GM12878 (cell line): ENCODE data around the gene PEX6. TPM values are rescaled to one million over a fixed set of nuclear protein-coding genes. Genes with fewer than 3 reads are reported as not detected.

Source experiments
- CEBPB ChIP-seq, 2 experiments: fragments of 150-350 bp in 1 of 2; IDR thresholded peaks; 2 replicates each; pipeline ENCODE4 v1.6.1; 2012 to 2014; ENCODE audit warnings: low read depth in 2 of 2, low read length in 2 of 2, borderline replicate concordance in 1 of 2, inconsistent platforms in 1 of 2
- CREB1 ChIP-seq: IDR thresholded peaks from 2 replicates; pipeline ENCODE4 v1.6.1; 2012; ENCODE audit warnings: low read depth, mild to moderate bottlenecking, inconsistent platforms
- EP300 ChIP-seq, 2 experiments: fragments of 150-350 bp in 1 of 2; IDR thresholded peaks; 2 replicates each; pipeline ENCODE4 v1.6.1; 2011 to 2012; ENCODE audit warnings: low read depth in 2 of 2, low read length in 2 of 2, borderline replicate concordance in 1 of 2, improper control_type of control experiment in 1 of 2, inconsistent platforms in 1 of 2; ENCODE audit not compliant: control insufficient read depth in 1 of 2
- EZH2 ChIP-seq: IDR thresholded peaks from 2 replicates; pipeline ENCODE4 v1.6.1; 2012; ENCODE audit warnings: low read depth, mild to moderate bottlenecking, control low read depth, inconsistent platforms, low read length, borderline replicate concordance; ENCODE audit not compliant: control insufficient read depth
- FOXK2 ChIP-seq: fragments of 450-650 bp; IDR thresholded peaks from 2 replicates; pipeline ENCODE4 v1.6.1; 2017; ENCODE audit warnings: mild to moderate bottlenecking, moderate library complexity
- FOXM1 ChIP-seq: IDR thresholded peaks from 2 replicates; pipeline ENCODE4 v1.6.1; 2012; ENCODE audit warnings: low read depth, mild to moderate bottlenecking, inconsistent platforms, low read length, moderate library complexity
- GATAD2B ChIP-seq: fragments of 450-650 bp; conservative IDR thresholded peaks from 2 replicates; pipeline ENCODE4 v1.6.1; 2017; ENCODE audit warnings: low read depth, mild to moderate bottlenecking, moderate library complexity
- HSF1 ChIP-seq: fragments of 150-350 bp; IDR thresholded peaks from 2 replicates; pipeline ENCODE4 v1.6.1; 2014; ENCODE audit warnings: mild to moderate bottlenecking, low read depth, low read length
- IKZF2 ChIP-seq, 2 experiments: fragments of 450-650 bp; IDR thresholded peaks; 2 replicates each; pipeline ENCODE4 v1.6.1; 2017; ENCODE audit warnings: mild to moderate bottlenecking in 2 of 2, moderate library complexity in 2 of 2
- IRF5 ChIP-seq: fragments of 450-650 bp; IDR thresholded peaks from 2 replicates; pipeline ENCODE4 v1.6.1; 2017; ENCODE audit warnings: borderline replicate concordance
- KAT2A ChIP-seq: conservative IDR thresholded peaks from 2 replicates; pipeline ENCODE4 v1.6.1; 2011; ENCODE audit warnings: low read depth, low read length; ENCODE audit not compliant: control insufficient read depth
- MEF2B ChIP-seq: fragments of 450-650 bp; IDR thresholded peaks from 2 replicates; pipeline ENCODE4 v1.6.1; 2018; ENCODE audit warnings: mild to moderate bottlenecking, moderate library complexity; ENCODE audit not compliant: partially characterized antibody, poor library complexity, severe bottlenecking
- MTA3 ChIP-seq: IDR thresholded peaks from 2 replicates; pipeline ENCODE4 v1.6.1; 2012; ENCODE audit warnings: low read length, inconsistent platforms, borderline replicate concordance
- MYC ChIP-seq: IDR thresholded peaks from 2 replicates; pipeline ENCODE4 v1.6.1; 2011; ENCODE audit warnings: mild to moderate bottlenecking, low read length, moderate library complexity, inconsistent platforms; ENCODE audit not compliant: insufficient read depth, insufficient replicate concordance, insufficient read length, severe bottlenecking
- NFXL1 ChIP-seq: fragments of 450-650 bp; IDR thresholded peaks from 2 replicates; pipeline ENCODE4 v1.6.1; 2017; ENCODE audit warnings: antibody characterized with exemption, mild to moderate bottlenecking, borderline replicate concordance
- NR2C1 ChIP-seq: fragments of 450-650 bp; IDR thresholded peaks from 2 replicates; pipeline ENCODE4 v1.6.1; 2017; ENCODE audit warnings: antibody characterized with exemption, mild to moderate bottlenecking, moderate library complexity
- PML ChIP-seq: IDR thresholded peaks from 2 replicates; pipeline ENCODE4 v1.6.1; 2012; ENCODE audit warnings: low read length, inconsistent platforms
- RBBP5 ChIP-seq: fragments of 200-600 bp; sonication (generic); conservative IDR thresholded peaks from 2 replicates; pipeline ENCODE4 v1.6.1; 2016
- RUNX3 ChIP-seq: IDR thresholded peaks from 2 replicates; pipeline ENCODE4 v1.6.1; 2012; ENCODE audit warnings: low read length, inconsistent platforms
- SIX5 ChIP-seq: IDR thresholded peaks from 2 replicates; pipeline ENCODE4 v1.6.1; 2011; ENCODE audit warnings: mild to moderate bottlenecking, low read depth, low read length, moderate library complexity; ENCODE audit not compliant: severe bottlenecking
- SMAD5 ChIP-seq: IDR thresholded peaks from 2 replicates; pipeline ENCODE4 v1.6.1; 2016; ENCODE audit warnings: antibody characterized with exemption, low read depth
- TARDBP ChIP-seq: IDR thresholded peaks from 2 replicates; pipeline ENCODE4 v1.6.1; 2016; ENCODE audit warnings: borderline replicate concordance
- ZZZ3 ChIP-seq: IDR thresholded peaks from 2 replicates; pipeline ENCODE4 v1.6.1; 2011; ENCODE audit warnings: low read depth; ENCODE audit not compliant: control insufficient read depth, insufficient read length
- polyA plus RNA-seq, 11 experiments: library from polyadenylated mRNA; depleted of rRNA in 4 of 11; unstranded in 6 of 11; stranded (reverse) in 5 of 11; fragments of >200 nt; fragmentation: Nextera tagmentation in 4 of 11; fragmentation: Illumina TruSeq in 1 of 11; extraction: Ambion mirVana in 4 of 11; extraction: Trizol in 1 of 11; gene quantifications; 1 replicate in 1 of 11; 2 replicates in 10 of 11; pipeline versions ENCODE4 v1.2.1 to v1.2.3, GENCODE V29; 2011 to 2016; ENCODE audit warnings: inconsistent platforms in 2 of 11, missing spikeins in 2 of 11, low read depth in 1 of 11
- total RNA-seq, 4 experiments: library from RNA; depleted of rRNA in 3 of 4; stranded (reverse); fragments of >200 nt in 3 of 4; fragmentation: Illumina TruSeq in 1 of 4; extraction: Trizol in 1 of 4; gene quantifications; 2 replicates each; pipeline versions ENCODE4 v1.2.1 to v1.2.3, GENCODE V29; 2013 to 2021
- TF ChIP-seq, protein P1 (sequence below): fragments of 450-650 bp; formaldehyde crosslinking; IDR thresholded peaks from 2 replicates; pipeline ENCODE4 v1.5.0; 2022; ENCODE audit warnings: mild to moderate bottlenecking, missing genetic modification characterization

The PEX6 gene
- total and polyA plus RNA-seq, 10 of the 15 experiments (the other 5 are each of a cell fraction or from before 2014, with no cell fraction given): 0.39 to 21.1 (median 7.8) TPM

- TF ChIP-seq RUNX3 (peak; percentile 46), EP300 (IDR thresholded peaks at IDR 0.05; ENCODE audit: borderline replicate concordance in 1 of 2, control insufficient read depth in 1 of 2, low read depth in 2 of 2, low read length in 2 of 2) (peak in 1 of 2 experiments; percentile 72; a peak in 1 of 4 replicates), IKZF2 (IDR thresholded peaks at IDR 0.05) (peak; percentile 63 to 75; a peak in 2 of 4 replicates), RBBP5 (no peak), IRF5 (no peak), MTA3 (no peak), MYC (peak; percentile 29), GATAD2B (peak; percentile 77), NR2C1 (no peak), NFXL1 (no peak), PML (peak; percentile 95), CREB1 (peak; percentile 82), FOXK2 (peak; percentile 87), KAT2A (no peak), SMAD5 (no peak; the same call in none of the 2 replicates), SIX5 (no peak), HSF1 (no peak), TARDBP (no peak; the same call in 1 of the 2 replicates), ZZZ3 (no peak), FOXM1 (0 out of 2 replicates have a peak, but pooled peaks have one; percentile 61), EZH2 (no peak), CEBPB (IDR thresholded peaks at IDR 0.05; ENCODE audit: borderline replicate concordance in 1 of 2, low read depth in 2 of 2, low read length in 2 of 2) (no peak), MEF2B (no peak)
- TF ChIP-seq, protein P1, sequence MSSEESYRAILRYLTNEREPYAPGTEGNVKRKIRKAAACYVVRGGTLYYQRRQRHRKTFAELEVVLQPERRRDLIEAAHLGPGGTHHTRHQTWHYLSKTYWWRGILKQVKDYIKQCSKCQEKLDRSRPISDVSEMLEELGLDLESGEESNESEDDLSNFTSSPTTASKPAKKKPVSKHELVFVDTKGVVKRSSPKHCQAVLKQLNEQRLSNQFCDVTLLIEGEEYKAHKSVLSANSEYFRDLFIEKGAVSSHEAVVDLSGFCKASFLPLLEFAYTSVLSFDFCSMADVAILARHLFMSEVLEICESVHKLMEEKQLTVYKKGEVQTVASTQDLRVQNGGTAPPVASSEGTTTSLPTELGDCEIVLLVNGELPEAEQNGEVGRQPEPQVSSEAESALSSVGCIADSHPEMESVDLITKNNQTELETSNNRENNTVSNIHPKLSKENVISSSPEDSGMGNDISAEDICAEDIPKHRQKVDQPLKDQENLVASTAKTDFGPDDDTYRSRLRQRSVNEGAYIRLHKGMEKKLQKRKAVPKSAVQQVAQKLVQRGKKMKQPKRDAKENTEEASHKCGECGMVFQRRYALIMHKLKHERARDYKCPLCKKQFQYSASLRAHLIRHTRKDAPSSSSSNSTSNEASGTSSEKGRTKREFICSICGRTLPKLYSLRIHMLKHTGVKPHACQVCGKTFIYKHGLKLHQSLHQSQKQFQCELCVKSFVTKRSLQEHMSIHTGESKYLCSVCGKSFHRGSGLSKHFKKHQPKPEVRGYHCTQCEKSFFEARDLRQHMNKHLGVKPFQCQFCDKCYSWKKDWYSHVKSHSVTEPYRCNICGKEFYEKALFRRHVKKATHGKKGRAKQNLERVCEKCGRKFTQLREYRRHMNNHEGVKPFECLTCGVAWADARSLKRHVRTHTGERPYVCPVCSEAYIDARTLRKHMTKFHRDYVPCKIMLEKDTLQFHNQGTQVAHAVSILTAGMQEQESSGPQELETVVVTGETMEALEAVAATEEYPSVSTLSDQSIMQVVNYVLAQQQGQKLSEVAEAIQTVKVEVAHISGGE: peak; percentile 75
These were observed 49.8 kb downstream of the PEX6 start, which contains the start of gene CNPY3 (continued) for GRCh38 chr6:42928986-42929820.
